SKM-1 (cell line): Measurements from ENCODE around the gene SOX6.
"Not testable (repeated sequence)": the region's sequence is repeated elsewhere in the genome, so short reads cannot be mapped to it uniquely, and the experiment has no call there.

Experiments
- DNase-seq: peaks from one replicate; lab custom pipeline; 2025; ENCODE audit not compliant: unreplicated experiment; lab: John Stamatoyannopoulos, UW

Gene SOX6

GRCh38 chr11:16154715-16155396 is 201.5 kb downstream of the SOX6 start:
- no peak for DNase-seq

DNA sequence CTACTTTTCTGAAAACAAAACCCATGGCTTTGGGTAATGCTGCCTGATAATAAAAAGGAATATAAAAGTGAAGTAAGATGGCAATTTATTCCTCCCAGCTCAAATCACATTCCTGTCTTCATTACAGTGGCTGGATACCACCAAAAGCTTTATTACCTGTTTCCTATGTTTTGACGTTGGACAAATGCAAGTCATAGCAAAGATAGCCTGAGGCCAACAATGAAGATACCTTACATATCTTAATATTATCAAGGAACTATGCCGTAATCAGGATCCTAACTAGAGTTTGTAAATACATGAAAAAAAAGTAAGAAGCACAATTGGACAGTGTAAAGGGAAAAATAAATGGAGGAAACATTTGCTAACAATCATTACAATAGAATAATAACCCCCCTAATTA is 202.4 kb downstream of the SOX6 start:
- no peak for DNase-seq

GRCh38 chr11:16151138-16151537 is 205.2 kb downstream of the SOX6 start:
- no peak for DNase-seq

DNA sequence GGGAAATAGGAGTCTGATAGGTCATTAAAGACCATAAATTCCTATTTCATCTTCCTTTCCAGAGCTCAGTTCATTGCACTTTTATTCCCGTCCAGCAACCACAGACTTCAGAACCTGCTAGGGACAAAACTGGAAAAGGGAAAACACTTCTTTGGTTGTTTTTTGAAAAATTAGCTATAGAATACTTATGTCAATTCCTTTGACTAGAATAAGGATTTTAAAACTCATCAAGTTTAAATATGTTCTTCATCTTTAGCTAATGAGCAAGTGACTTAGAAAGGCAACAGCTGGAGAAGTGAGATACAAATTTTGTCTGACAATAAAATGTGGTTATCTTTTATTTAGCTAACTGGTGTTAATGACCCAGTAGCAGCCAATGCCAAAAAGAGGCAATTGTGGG is 206.9 kb downstream of the SOX6 start:
- no peak for DNase-seq

- no peak for DNase-seq
Measured at GRCh38 chr11:16148301-16148931, 207.9 kb downstream of the SOX6 start.

DNA sequence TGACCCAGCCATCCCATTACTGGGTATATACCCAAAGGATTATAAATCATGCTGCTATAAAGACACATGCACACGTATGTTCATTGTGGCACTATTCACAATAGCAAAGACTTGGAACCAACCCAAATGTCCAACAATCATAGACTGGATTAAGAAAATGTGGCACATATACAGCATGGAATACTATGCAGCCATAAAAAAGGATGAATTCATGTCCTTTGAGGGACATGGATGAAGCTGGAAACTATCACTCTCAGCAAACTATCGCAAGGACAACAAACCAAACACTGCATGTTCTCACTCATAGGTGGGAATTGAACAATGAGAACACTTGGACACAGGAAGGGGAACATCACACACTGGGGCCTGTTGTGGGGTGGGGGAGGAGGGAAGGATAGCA is 209.4 kb downstream of the SOX6 start:
- not testable (repeated sequence) for DNase-seq

DNA sequence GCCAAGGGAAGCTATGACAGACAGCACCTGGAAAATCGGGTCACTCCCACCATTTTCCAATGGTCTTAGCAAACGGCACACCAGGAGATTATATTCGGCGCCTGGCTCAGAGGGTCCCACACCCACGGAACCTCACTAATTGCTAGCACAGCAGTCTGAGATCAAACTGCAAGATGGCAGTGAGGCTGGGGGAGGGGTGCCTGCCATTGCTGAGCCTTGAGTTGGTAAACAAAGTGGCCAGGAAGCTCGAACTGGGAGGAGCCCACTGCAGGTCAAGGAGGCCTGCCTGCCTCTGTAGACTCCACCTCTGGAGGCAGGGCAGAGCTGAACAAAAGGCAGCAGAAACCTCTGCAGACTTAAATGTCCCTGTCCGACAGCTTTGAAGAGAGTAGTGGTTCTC is 214.7 kb downstream of the SOX6 start:
- DNase-seq, result not testable (repeated sequence)

DNA sequence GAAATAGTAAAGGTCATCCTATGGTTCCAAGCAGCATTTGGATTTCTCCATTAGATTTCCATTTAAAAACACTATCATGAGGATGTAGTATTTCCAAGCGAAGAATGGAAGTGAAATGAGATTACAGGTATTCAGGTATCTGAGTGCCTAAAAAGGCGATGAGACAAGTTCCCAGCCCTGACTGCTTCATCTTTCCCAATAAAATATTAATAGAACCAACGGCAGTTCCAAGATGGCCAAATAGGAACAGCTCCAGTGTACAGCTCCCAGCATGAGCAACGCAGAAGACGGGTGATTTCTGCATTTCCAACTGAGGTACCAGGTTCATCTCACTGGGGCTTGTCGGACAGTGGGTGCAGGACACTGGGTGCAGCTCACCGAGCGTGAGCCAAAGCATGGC is 215.2 kb downstream of the SOX6 start:
- not testable (repeated sequence) for DNase-seq

GRCh38 chr11:16136792-16137390 is 219.5 kb downstream of the SOX6 start:
- DNase-seq, result no peak

DNA sequence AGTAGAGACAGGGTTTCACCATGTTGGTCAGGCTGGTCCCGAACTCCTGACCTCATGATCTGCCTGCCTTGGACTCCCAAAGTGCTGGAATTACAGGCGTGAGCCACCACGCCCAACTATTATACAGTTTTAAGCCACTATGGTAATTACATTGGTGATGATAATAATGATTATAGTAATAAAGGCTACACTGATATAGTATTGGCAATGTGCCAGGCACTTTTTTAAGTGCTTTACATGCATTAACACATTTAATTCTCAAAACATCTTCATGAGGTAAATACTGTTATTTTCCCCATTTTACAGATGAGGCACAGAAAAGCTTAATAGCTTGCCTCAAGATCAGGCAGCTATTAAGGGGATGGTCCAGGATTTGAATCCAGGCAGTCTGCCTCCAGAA is 222.5 kb downstream of the SOX6 start:
- no peak for DNase-seq

DNA sequence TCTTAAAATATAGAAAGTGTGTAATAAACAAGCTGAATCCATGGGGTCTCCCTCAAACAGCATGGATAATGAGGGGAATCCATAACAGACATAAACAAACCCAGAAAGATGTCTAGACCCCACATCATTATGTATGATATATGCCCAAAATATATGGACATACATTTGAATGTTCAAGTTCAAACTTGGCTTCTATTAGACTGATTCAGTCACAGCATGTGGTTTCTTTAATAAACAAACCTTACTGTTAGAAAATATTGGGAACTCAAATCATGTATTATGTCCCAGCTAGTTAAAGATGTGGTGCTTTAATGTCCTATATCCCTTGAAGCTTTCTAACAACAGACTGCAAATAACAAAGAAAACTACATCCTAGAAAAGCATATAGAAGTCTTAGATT is 228.6 kb downstream of the SOX6 start:
- DNase-seq, result no peak

DNA sequence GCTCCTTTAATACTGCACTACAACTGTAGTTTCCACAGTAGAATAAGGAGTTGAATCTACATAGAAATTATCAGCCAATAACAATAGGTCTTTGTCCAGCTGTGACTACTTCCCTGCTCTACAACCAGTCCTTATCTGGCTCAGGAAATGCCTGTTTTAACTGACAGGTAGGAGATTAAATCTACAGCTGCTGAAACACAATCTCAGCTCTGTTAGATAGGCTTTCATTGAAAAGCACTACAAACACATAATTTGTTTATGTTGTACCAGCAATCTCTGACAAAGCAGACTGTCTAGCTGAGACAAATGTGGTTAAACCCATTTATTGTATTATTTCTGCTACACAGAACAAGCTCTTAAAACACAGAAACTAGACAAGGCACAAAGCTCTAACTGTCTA is 230.0 kb downstream of the SOX6 start:
- DNase-seq, result no peak

DNA sequence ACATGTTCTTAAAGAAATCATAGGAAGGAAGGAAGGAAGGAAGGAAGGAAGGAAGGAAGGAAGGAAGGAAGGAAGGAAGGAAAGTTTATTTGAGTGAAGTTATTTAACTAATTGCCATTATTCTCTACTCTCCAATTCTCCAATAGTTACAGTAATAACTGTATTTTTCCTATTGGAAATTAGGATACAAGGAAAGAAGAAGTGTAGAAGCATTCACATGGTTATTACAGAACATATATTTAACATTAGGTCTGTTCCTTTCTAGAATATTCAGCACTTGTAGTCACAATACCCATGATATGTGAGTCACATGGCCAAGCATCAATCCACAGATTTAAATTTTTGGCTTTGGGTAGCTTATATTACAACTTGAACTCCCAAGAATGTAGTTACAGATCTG is 230.6 kb downstream of the SOX6 start:
- DNase-seq, result no peak

DNA sequence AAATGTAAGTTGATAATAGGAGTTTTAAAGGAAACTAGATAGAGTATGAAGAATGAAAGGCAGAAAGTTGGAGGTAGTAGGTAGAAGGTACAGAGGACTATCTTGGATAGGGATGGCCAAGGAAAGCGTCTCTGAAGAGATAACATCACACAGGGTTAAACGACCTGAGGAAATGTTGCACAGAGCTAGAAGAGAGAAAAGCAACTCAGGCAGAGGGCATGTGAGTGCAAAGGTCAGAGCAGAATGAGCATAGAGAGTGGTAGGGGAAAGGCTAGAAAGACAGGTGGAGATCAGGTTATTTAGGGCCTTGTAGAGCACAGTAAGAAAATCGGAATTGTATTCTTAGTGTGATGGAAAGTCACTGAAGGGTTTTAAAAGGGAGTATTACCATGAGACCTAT is 232.0 kb downstream of the SOX6 start:
- DNase-seq, result no peak

DNA sequence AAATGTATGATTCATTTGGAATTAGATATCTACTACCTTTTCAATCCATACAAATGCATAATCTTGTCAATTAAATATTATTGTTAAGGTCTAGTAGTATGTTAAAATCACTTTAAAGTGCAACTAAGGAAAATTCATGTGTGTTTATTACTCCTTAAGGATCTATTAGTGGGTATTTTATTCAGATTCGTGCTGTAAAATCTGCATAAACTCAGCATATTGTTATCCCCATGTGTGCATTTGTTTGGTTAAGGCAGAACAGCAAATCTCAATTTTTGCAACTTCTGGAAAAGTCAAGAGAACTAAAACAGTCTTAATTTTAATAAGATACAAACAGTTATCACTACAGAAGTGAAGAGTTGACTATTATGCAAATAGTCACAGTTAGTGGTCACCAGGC is 234.5 kb downstream of the SOX6 start:
- DNase-seq, result no peak

- no peak for DNase-seq
Measured at GRCh38 chr11:16120008-16120407, 236.3 kb downstream of the SOX6 start.

- no peak for DNase-seq
Measured at GRCh38 chr11:16117989-16118756, 238.2 kb downstream of the SOX6 start.

DNA sequence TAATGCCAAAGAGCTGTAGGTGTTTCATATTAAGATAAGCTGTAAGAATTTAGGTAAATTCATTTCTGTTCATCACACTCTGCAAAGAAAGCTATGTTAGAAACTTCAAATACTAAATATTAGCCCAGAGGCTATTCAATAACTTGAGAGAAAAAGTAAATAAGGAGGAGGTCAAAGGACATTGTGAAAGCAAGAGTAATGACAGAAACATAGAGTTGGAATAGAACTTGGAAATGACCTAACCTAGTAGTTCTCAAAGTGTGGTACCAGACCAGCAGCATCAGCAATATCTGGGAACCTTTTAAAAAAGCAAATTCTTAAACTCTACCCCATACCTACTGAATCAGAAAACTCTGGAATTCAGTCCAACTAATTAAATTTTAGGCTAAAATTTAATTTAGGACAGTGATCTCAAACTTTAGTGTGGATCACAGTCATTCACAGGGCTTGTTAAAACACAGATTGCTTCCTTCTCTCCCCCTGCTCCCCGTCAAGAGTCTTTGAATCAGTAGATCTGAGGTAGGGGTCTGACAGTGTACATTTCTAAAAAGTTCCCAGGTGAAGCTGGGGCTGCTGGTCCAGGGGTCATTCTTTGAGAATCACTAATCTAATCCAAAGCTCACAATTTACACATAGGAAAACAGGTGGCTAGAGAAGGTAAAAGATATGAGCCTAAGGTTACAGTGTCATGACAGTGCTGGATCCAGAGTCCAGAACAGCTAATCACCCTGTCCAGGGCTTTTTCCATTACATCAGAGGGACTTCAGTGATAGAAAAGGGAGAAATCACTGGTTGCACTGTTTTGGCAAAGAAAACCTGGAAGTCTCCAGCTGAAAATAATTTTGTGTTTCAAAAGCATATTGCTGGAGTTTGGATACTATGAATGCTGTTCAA is 241.1 kb downstream of the SOX6 start:
- no peak for DNase-seq

DNA sequence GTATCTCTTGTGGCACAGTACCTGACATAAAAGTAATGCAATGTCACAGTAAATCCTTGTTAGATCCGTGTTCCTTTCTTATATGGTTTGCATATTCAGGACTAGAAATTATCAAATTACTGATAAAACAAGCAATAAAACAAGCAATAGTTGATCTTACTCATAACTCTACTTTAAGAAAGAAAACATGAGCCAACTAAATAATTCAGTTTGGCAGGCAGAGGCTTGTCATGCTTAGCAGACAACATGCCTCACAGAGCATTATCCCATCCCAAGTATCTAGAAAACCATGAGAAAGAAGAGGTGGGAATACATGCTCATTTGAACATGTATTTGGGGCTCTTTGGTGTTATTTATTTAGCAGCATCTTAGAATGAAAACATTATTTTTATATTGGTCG is 241.9 kb downstream of the SOX6 start:
- DNase-seq, result no peak

DNA sequence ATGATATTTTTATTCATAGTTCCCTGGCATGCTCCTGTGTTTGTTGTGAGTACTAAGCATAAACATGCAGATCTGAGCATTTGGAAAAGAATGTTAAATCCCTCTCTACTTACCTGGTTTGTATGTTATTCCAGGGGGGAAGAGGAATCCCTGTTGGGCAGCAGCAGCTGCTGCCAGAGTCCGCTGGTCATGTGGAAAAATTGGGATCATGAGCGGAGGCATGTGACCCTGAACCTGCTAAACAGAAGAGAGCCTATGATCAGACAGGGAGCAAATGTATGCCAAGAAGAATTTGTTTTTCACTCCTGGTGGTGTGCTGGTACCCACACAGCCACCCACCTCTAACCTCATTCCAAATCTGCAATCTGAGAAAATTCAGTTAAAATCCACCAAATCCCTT is 244.7 kb downstream of the SOX6 start:
- no peak for DNase-seq

DNA sequence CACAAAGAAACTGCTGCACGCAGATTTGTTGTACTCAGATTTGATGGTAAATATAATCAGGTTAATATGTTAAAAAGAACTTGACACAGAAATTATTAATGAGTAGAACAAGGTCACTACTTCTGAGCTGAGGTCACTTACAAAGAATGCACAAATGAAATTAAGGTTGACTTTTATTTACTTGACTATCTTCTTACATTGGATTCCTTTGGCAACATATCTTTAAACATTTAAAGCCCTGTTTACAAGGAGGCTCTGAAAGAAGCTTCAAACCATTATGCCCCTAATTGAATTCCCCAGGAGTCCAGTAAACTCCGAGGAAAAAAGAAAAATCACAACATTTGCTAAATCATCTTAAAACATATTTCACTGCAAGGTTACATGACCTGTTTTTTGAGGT is 245.5 kb downstream of the SOX6 start:
- DNase-seq, result no peak
